ENCODE data around the gene CUL7.

The CUL7 gene

GRCh38 chr6:43095939-43096338 lies 42.3 kb upstream of the CUL7 start:
- DNase-seq = no peak
- Histone ChIP-seq H3K27ac (no peak overlapping the region), H3K4me1 (peaks cover 0 to 16% (median 11%) of the 10 kb centered on the region in 4 donors), H3K36me3 (no peaks in the 10 kb centered on the region), H3K4me3 (no peak overlapping the region), H3K9me3 (no peaks in the 10 kb centered on the region), H3K27me3 (no peaks in the 10 kb centered on the region)
- TF ChIP-seq, protein P1, sequence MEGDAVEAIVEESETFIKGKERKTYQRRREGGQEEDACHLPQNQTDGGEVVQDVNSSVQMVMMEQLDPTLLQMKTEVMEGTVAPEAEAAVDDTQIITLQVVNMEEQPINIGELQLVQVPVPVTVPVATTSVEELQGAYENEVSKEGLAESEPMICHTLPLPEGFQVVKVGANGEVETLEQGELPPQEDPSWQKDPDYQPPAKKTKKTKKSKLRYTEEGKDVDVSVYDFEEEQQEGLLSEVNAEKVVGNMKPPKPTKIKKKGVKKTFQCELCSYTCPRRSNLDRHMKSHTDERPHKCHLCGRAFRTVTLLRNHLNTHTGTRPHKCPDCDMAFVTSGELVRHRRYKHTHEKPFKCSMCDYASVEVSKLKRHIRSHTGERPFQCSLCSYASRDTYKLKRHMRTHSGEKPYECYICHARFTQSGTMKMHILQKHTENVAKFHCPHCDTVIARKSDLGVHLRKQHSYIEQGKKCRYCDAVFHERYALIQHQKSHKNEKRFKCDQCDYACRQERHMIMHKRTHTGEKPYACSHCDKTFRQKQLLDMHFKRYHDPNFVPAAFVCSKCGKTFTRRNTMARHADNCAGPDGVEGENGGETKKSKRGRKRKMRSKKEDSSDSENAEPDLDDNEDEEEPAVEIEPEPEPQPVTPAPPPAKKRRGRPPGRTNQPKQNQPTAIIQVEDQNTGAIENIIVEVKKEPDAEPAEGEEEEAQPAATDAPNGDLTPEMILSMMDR (IDR thresholded peaks at IDR 0.05) = no peak
- intact Hi-C loops (cut with DNase I; ENCODE audit: low total_unique reads) = no loop called here

- DNase-seq = peak in 1 of 2 donors; percentile 49
- H3K4me1 ChIP-seq = peaks cover 0 to 16% (median 11%) of the 10 kb centered on the region in 4 donors
- TF ChIP-seq, protein P1 (IDR thresholded peaks at IDR 0.05) = no peak
- H3K36me3 ChIP-seq = no peaks in the 10 kb centered on the region
- H3K27me3 ChIP-seq = no peaks in the 10 kb centered on the region
- intact Hi-C loops (cut with DNase I; ENCODE audit: low total_unique reads) = no loop called here
- H3K4me3 ChIP-seq = peak overlapping the region; percentile 38 to 46
- H3K9me3 ChIP-seq = no peaks in the 10 kb centered on the region
- H3K27ac ChIP-seq = peak overlapping the region in 1 of 2 donors; percentile 32
These were observed 40.0 kb upstream of the CUL7 start for GRCh38 chr6:43093436-43094289.

DNA sequence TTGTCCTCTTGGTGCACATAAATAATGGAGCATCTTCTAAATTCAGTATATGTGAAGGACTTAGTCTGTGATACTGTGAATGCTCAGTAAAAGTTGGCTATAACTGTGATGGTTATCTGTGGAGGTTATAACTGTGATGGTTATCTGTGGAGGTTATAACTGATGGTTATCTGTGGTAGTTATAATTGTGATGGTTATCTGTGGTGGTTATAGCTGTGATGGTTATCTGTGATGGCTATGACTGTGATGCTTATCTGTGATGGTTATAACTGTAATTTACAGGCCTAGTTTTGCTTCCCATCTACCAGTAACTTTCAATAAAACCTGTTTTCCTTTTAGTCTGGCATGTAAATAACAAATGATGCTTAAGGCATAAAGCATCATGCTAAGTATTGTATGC lies 39.0 kb upstream of the CUL7 start:
- intact Hi-C loops (cut with DNase I; ENCODE audit: low total_unique reads) = no loop called here
- Histone ChIP-seq H3K4me1 (peaks cover 0 to 16% (median 11%) of the 10 kb centered on the region in 4 donors), H3K4me3 (no peak overlapping the region), H3K36me3 (no peaks in the 10 kb centered on the region), H3K9me3 (no peaks in the 10 kb centered on the region), H3K27ac (no peak overlapping the region), H3K27me3 (no peaks in the 10 kb centered on the region)
- TF ChIP-seq, protein P1 (IDR thresholded peaks at IDR 0.05) = no peak
- no peak for DNase-seq

DNA sequence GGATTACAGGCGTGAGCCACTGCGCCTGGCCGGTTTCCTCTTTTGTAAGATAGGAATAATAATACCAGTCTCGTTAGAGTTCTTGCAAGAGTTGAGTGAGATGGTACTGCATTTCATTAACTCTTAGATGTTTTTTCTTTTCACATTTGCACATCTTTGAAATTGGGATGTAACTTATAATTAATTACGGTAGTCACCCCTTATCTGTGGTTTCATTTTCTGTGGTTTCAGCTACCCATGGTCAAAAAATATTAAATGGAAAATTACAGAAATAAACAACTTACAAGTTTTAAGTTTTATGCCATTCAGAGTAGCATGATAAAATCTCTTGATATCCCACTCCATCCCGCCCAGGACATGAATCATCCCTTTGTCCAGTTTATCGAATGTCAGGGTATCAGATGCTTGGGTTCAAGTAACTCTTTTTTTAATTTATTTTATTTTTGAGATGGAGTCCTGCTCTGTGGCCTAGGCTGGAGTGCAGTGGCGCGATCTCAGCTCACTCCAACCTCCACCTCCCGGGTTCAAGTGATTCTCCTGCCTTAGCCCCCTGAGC lies 37.9 kb upstream of the CUL7 start:
- intact Hi-C loops (cut with DNase I; ENCODE audit: low total_unique reads) = no loop called here
- Histone ChIP-seq H3K36me3 (no peaks in the 10 kb centered on the region), H3K27ac (no peak overlapping the region), H3K4me3 (no peak overlapping the region), H3K27me3 (no peaks in the 10 kb centered on the region), H3K4me1 (peaks cover 0 to 7% (median 2%) of the 10 kb centered on the region in 4 donors), H3K9me3 (no peaks in the 10 kb centered on the region)
- DNase-seq = no peak
- TF ChIP-seq, protein P1 (IDR thresholded peaks at IDR 0.05) = no peak

- H3K27me3 ChIP-seq = no peaks in the 10 kb centered on the region
- H3K4me1 ChIP-seq = peaks cover 0 to 2% (median 0%) of the 10 kb centered on the region in 4 donors
- TF ChIP-seq, protein P1 (IDR thresholded peaks at IDR 0.05) = no peak
- no peak overlapping the region for H3K27ac ChIP-seq
- no peak for DNase-seq
- H3K9me3 ChIP-seq = no peaks in the 10 kb centered on the region
- H3K36me3 ChIP-seq = no peaks in the 10 kb centered on the region
- intact Hi-C loops (cut with DNase I; ENCODE audit: low total_unique reads) = no loop called here
- H3K4me3 ChIP-seq = no peak overlapping the region
These were observed 37.4 kb upstream of the CUL7 start for GRCh38 chr6:43091020-43091419.
